GM18507 (cell line): Measurements from ENCODE around the gene CCDC102A.
A peak's percentile ranks its signal among the peaks of the same experiment; 100 is the strongest.

Experiments used
- DNase-seq: peaks from one replicate; pipeline ENCODE4 v3.0.0; 2011; ENCODE audit warnings: low read depth; ENCODE audit not compliant: insufficient read length; ENCODE audit errors: extremely low spot score
- FAIRE-seq: peaks from 2 replicates; lab custom pipeline; 2011; peaks lifted over from hg19 to GRCh38; lab: Jason Lieb, UNC

The CCDC102A gene

DNA sequence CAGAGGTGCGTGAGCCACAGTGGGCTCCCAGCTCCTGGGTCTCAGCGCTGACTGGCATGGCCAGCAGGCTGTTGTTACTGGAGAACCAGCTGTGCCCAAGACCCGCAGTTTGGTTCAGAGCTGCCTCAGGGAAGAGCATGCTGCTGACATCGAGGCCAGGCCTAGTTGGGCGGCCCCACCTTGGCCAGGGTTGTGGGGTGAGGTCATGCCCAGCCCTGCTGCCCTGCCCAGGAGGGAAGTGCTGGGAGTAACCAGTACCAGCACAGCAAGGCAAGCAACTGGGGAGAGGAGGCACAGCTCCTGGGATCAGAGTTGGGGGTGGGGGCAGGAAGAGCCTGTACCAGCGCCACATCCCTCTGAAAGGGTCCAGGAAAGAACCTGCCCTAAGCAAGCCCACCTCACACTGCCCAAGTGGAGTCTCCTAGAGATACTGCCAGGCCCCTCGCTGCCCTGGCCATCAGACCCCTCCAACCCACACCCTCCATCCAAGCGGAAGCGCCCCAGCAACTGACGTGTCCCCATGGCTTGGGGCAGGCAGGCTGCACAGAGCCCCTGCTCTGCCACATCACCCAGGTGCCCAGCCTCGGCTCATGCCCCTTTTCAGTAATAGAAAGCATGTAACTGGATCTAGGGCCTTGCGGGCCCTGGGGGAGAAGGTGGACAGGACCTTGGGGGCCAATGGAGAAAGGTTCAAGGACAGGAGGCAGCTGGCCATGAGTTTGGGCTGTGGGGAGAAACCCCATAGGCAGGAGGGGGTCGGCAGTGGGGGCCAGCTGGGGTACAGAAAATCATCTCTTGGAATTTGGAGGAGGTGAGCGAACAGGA is 51.1 kb downstream of the CCDC102A start:
- DNase-seq (no peak), FAIRE-seq (no peak)

DNA sequence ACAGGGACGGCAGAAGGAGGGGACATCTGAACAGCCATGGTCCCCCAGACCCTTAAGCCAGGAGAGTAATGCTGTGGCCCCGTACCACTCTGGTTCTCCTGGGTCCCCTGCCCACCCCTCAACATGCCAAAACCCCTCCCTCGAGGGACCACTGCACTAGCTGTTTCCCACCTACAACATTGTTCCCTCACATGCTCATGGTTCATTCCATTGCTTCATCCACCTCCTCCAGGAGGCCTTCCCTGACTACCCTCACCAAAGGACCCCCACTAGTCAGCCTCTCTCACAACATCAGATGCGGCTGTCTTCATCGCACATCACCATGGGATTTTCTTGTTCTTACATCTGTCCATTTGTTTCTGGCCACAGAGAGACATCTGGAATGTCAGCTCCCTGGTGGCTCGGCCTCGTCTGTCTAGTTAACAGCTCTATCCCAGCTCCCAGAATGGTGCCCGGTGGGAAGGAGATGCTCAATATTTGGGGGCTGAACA is 51.8 kb downstream of the CCDC102A start:
- DNase-seq (no peak), FAIRE-seq (no peak)

GRCh38 chr16:57483725-57484514 is 52.5 kb downstream of the CCDC102A start:
- FAIRE-seq (no peak), DNase-seq (no peak)

DNA sequence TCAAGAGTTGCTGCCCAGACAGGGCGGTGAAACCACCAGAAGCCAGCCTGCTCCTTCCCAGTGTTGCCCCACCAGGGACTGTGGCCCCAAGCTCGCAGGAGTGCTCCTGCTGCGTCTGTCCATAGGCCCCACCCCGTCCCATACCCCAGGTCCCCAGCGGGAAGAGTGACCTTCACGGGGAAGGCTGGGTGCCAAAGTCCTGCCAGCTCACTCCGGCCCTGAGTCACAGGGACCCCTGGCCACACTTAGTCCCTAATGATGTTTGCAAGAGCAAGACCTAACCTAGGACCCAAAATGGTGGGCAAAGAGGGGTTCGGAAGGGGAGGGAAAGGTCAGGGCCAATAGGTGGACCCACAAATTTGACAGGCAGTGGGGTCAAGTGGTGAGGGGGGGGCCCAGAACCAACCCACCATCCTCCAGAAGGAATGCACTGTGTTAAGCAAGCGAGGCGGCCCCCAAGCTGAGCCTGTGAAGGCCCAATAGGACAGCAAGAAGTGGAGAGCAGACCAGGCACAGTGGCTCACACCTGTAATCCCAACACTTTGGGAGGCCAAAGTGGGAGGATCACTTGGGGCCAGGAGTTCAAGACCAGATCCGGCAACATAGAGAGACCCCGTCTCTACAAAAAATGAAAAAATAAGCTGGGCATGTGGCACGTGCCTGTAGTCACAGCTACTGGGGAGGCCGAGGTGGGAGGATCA is 53.4 kb downstream of the CCDC102A start:
- FAIRE-seq (no peak), DNase-seq (no peak)

- FAIRE-seq: no peak
These were observed 55.0 kb downstream of the CCDC102A start for GRCh38 chr16:57481421-57481820.

GRCh38 chr16:57480754-57481230 is 55.6 kb downstream of the CCDC102A start:
- FAIRE-seq: no peak
- no peak for DNase-seq

More at GRCh38 chr16:57481421-57481820, 55.0 kb downstream of the CCDC102A start:
- no peak for DNase-seq

DNA sequence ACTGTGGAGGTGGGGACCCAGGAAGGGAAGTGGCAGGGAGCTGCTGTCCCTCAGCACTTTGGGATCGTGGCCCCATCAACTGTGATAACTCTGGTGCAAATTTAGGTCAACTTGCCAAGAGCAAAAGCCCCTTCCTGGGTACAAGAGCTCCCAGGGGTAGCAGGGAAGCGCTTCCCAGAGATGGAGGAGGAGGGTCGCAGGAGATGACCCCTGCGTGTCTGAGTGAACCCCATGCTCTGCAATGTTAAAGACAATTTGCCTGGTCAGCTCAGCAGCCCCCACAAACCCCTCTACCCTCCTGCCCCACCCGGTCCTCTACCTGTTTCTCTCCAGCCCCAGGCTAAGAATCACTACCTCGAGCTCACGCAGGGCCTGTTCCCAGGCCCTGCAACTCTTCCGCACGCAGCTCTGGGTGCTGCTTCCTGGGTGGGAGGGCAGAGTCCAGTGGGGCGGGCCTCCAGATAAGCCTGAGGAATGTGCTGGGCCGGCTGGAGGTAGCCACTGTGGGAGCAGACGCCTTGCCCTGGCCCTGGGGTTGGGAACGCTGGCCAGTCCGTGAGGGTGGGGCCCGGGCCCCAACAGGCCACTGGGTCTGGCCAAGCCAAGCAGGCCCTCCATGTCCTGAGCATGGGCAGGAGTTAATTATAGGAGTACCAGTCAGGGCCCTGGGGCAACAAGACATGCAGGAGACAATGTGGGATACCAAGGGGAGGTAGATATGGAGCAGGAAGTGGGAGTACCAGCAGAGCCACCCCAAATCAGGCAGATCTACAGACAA is 56.2 kb downstream of the CCDC102A start:
- FAIRE-seq: no peak

DNA sequence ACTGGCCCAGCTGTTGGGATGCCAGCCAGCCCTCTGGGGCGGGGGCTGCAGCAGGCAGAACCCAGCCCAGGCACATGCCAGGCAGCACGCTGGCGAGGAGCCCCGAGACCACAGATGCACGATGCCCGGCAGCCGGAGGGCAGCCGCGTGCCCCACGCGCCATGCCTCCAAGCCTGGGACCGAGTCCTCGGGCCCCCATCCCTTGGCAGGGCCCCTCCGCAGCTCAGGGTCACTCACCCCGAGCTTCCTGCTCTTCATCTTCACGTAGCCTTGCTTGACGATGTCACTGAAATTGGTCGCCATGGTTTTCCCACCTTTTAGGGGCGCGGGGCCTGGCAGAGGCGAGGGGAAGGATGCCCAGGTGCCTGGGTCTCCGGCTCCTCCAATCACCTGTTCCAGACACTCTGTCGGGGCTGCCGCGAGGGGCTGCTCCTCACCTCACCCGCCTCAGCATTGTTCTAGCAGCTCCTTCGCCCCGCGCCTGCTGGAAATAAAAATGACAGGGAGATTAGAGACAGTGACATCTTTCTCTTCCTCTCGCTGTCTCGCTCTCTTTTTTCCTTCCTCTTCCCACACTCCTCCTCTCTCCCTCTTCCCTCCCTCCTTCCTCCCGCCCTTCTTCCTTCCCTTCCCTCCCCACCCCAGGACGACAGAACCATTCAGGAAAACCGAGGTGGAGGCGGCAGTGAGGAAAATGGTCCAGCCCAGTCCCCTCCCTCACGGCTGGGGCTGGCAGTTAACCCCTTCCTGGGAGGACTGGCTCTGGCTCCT is 57.0 kb downstream of the CCDC102A start:
- DNase-seq: no peak
- FAIRE-seq: no peak

More for the DNA sequence above, 56.2 kb downstream of the CCDC102A start:
- DNase-seq: no peak

DNA sequence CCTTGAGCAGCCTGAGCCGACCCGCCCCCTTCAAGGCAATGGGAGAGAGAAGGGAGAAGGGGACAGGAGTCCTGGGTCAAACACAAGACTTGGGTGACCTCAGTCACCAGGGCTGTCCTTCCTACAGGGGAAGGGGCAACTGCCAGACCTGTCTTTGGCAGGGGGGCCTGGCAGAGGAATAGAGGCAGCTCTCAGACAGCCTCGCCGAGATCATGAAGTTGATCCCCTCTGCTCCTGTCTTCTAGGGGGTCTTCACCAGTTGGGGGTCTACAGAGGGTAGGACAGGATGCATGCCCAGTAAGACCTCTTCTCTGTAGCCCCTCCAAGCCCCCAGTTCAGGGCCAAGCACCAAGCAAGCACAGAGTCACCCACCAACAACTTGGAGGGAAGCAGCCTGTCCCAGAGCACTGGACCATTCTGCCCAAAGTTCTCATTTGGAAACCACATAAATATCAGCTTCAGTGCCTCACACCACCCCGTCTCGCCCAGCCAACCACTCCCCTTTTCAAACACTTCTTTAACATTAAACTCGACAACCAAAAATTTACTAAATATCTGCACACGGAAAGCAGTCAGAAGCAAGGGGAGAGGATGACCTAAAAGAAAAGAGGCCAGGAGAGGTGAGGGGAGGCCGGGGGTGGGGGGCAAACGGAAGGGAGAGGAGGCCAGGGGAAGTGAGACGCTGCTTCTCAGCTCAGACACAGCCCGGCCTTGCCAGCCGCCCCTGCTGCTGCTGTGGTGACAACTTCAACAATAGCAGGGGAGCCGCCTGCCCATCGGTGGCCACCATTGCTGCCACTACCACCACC is 57.8 kb downstream of the CCDC102A start:
- FAIRE-seq (no peak), DNase-seq (no peak)

DNA sequence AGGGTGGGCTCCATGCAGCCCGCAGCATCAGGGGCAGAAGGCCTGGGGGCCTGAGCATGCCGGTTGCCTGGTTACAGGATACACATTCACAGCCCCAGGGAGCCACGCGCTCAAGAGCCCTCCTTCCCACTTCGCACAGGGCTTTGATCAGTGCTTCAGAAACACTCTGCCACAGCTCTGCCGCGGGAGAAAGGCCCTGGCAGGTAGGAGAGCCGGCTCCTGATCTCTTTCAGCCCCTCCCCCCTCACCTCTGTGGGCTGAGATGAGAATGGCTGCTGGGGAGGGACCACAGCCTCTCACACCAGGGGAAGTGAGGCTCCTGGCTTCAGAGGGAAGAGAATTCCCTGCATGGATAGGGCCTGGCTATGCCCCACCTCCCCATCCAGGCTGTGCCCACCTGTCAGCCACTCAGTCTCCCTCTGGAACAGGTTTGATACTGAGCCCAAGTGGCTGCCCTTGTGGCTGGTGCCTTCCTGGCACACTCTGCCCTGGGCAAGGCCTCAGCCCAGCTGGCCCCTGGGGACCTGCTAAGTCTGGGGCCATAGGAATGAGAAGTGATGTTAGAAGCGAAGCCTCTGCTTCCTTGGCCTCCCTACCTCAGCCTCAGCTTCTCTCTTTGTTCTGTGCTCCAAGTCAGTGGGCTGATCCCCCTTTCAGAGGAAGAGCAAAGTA is 58.7 kb downstream of the CCDC102A start:
- FAIRE-seq: no peak
- no peak for DNase-seq

- no peak for FAIRE-seq
- DNase-seq: no peak
These were observed 59.6 kb downstream of the CCDC102A start for GRCh38 chr16:57476546-57477410.

DNA sequence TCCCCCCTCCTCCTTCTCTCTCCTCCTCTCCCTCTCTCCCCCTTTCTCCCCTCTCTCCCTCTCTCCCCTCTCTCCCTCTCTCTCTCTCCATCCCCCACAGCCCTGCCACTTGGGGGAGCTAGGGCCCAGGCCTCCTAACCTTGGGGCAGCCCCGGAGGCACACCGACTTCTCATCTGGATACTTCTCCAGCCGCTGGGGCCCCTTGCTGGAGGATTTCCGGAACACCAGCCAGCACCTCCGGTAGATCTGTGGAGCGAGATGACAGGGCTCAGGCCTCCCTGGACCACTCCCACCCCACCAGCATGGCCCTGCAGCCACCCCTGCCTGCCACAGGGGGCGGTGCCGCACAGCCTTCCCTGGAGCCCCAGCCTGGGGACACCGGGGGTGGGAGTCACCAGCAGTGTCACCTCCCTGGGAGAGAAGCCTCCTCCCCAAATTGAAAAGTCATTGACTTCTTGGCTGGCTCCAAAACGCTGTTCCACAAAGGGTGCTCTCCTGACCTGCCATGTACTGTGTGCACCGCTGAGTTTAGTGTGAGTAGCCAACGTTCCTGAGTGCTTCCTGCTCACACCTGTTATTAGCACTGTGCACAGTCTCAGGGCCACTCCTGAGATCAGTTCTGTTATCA is 60.5 kb downstream of the CCDC102A start:
- DNase-seq: peak; percentile 76
- FAIRE-seq: peak; percentile 82

GRCh38 chr16:57474671-57475661 is 61.4 kb downstream of the CCDC102A start:
- FAIRE-seq (no peak), DNase-seq (no peak)

GRCh38 chr16:57473906-57474305 is 62.5 kb downstream of the CCDC102A start:
- DNase-seq (no peak), FAIRE-seq (no peak)
